Measurements from ENCODE around the gene VWA3B.
"Not testable (repeated sequence)": the region's sequence is repeated elsewhere in the genome, so short reads cannot be mapped to it uniquely, and the experiment has no call there.

Gene VWA3B

GRCh38 chr2:98300141-98300874, 213.3 kb downstream of the VWA3B start:
- DNase-seq: no peak

- no peak for DNase-seq
Measured at GRCh38 chr2:98301469-98301868, 214.5 kb downstream of the VWA3B start.

- DNase-seq: not testable (repeated sequence)
Measured at GRCh38 chr2:98307131-98307696, 220.2 kb downstream of the VWA3B start.

- no peak for DNase-seq
Measured at GRCh38 chr2:98308068-98308467, 221.1 kb downstream of the VWA3B start.

- no peak for DNase-seq
Measured at GRCh38 chr2:98308532-98308931, 221.6 kb downstream of the VWA3B start.

- no peak for DNase-seq
Measured at GRCh38 chr2:98309580-98309979, 222.6 kb downstream of the VWA3B start.

- no peak for DNase-seq
Measured at GRCh38 chr2:98310010-98310409, 223.0 kb downstream of the VWA3B start.

GRCh38 chr2:98311090-98311489, 224.1 kb downstream of the VWA3B start:
- DNase-seq: no peak

GRCh38 chr2:98311771-98312545, 225.0 kb downstream of the VWA3B start:
- DNase-seq: no peak

- no peak for DNase-seq
Measured at GRCh38 chr2:98313492-98314250, 226.7 kb downstream of the VWA3B start.

- DNase-seq: no peak
Measured at GRCh38 chr2:98314251-98314650, 227.3 kb downstream of the VWA3B start.

GRCh38 chr2:98315957-98316356, 229.0 kb downstream of the VWA3B start:
- no peak for DNase-seq

GRCh38 chr2:98317214-98317613, 230.2 kb downstream of the VWA3B start:
- DNase-seq: no peak

GRCh38 chr2:98320171-98320570, 233.2 kb downstream of the VWA3B start:
- not testable (repeated sequence) for DNase-seq

- no peak for DNase-seq
Measured at GRCh38 chr2:98324181-98324580, 237.2 kb downstream of the VWA3B start.

- DNase-seq: no peak
Measured at GRCh38 chr2:98327776-98328175, 240.8 kb downstream of the VWA3B start.

- DNase-seq: no peak
Measured at GRCh38 chr2:98329549-98329948, 242.6 kb downstream of the VWA3B start.

- DNase-seq: no peak
Measured at GRCh38 chr2:98332989-98333388, 246.0 kb downstream of the VWA3B start.

GRCh38 chr2:98333922-98334321, 247.0 kb downstream of the VWA3B start:
- DNase-seq: no peak

- no peak for DNase-seq
Measured at GRCh38 chr2:98334439-98335078, 247.6 kb downstream of the VWA3B start.

GRCh38 chr2:98335271-98335670, 248.3 kb downstream of the VWA3B start:
- no peak for DNase-seq

- no peak for DNase-seq
Measured at GRCh38 chr2:98341241-98341640, 254.3 kb downstream of the VWA3B start.

GRCh38 chr2:98343285-98343684, 256.3 kb downstream of the VWA3B start:
- no peak for DNase-seq

Measured in effector CD4-positive, alpha-beta T cell (primary cell).